RWPE2 (cell line): Measurements from ENCODE around the gene RELT.

ENCODE experiments used
- ATAC-seq: fragments of 200-7000 bp; cut with Tn5 transposase; 3 replicates; pipeline ENCODE4 v1.9.1; 2021; ENCODE audit warnings: low read depth
- DNase-seq: peaks from one replicate; pipeline ENCODE4 v3.0.0-alpha.2; 2020; ENCODE audit warnings: low spot score
- H3K27ac ChIP-seq: fragments of 450-650 bp; 2 replicates; pipeline ENCODE4 v1.5.1; 2017; ENCODE audit warnings: mild to moderate bottlenecking; ENCODE audit not compliant: poor library complexity, severe bottlenecking
- H3K27me3 ChIP-seq: fragments of 250-450 bp; sonication (Bioruptor Pico); 2 replicates; pipeline ENCODE4 v1.5.1; 2021; ENCODE audit warnings: mild to moderate bottlenecking, moderate library complexity; ENCODE audit not compliant: insufficient read depth, poor library complexity, severe bottlenecking
- H3K36me3 ChIP-seq: fragments of 250-450 bp; sonication (Bioruptor Pico); 2 replicates; pipeline ENCODE4 v1.5.1; 2020; ENCODE audit warnings: low read depth, mild to moderate bottlenecking, moderate library complexity
- H3K4me1 ChIP-seq: fragments of 250-450 bp; sonication (Bioruptor Pico); 2 replicates; pipeline ENCODE4 v1.5.1; 2021; ENCODE audit warnings: mild to moderate bottlenecking, moderate library complexity; ENCODE audit not compliant: insufficient read depth, poor library complexity, severe bottlenecking
- H3K4me3 ChIP-seq: fragments of 250-450 bp; sonication (Bioruptor Pico); 2 replicates; pipeline ENCODE4 v1.5.1; 2021; ENCODE audit warnings: mild to moderate bottlenecking, moderate library complexity; ENCODE audit not compliant: severe bottlenecking
- H3K9me3 ChIP-seq: fragments of 250-450 bp; sonication (Bioruptor Pico); 2 replicates; pipeline ENCODE4 v1.5.1; 2021; ENCODE audit warnings: mild to moderate bottlenecking, moderate library complexity; ENCODE audit not compliant: severe bottlenecking
- TF ChIP-seq, protein P1 (sequence below): fragments of 450-650 bp; IDR thresholded peaks from one replicate; pipeline ENCODE4 v1.5.1; 2017; ENCODE audit warnings: mild to moderate bottlenecking, moderate library complexity; ENCODE audit not compliant: poor library complexity, severe bottlenecking

Gene RELT

DNA sequence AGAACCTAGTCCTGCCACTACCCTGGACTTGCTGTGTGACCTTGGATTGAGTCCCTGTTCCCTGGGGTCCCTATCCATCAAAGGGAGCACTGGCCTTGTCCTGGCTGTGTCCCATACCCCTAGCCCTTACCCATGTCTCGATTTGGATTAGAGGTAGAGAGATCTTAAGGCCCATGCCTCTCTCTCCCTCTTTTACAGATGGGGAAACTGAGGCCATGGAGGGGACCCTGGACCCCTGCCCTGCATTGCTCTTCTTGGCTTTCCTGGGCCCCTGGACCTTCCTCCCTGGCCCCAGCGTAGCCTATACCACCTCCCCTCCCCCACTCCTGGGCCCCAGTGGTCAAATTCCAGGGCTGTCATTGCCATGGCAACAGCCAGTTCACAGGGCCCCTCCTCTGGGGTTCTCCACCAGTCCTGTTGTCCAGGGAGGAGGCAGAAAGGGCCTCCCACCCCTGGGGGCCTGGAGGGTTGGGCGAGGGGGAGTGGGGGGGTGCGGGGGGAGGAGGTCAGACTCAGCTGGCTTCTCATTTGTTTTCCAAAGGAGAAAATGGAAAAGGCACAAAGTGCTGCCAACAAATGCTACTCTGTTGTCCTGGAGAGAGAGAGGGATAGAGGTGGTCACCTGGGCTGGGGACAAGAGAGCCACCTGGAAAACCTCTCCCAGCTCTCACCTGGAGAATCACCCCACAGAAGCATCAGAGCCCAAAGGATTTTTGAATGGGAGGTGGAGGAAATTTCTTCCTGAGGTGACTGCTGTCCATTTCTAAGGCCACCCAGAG lies 44.9 kb upstream of the RELT start:
- DNase-seq (no peak), ATAC-seq (no peak)
- TF ChIP-seq, protein P1, sequence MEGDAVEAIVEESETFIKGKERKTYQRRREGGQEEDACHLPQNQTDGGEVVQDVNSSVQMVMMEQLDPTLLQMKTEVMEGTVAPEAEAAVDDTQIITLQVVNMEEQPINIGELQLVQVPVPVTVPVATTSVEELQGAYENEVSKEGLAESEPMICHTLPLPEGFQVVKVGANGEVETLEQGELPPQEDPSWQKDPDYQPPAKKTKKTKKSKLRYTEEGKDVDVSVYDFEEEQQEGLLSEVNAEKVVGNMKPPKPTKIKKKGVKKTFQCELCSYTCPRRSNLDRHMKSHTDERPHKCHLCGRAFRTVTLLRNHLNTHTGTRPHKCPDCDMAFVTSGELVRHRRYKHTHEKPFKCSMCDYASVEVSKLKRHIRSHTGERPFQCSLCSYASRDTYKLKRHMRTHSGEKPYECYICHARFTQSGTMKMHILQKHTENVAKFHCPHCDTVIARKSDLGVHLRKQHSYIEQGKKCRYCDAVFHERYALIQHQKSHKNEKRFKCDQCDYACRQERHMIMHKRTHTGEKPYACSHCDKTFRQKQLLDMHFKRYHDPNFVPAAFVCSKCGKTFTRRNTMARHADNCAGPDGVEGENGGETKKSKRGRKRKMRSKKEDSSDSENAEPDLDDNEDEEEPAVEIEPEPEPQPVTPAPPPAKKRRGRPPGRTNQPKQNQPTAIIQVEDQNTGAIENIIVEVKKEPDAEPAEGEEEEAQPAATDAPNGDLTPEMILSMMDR: no peak
- H3K36me3 ChIP-seq: peaks cover 8% of the 10 kb centered on the region; the same call in 1 of the 2 replicates
- no peaks in the 10 kb centered on the region for H3K9me3 ChIP-seq
- H3K4me3 ChIP-seq: no peak overlapping the region
- H3K27ac ChIP-seq: no peak overlapping the region
- no peaks in the 10 kb centered on the region for H3K27me3 ChIP-seq
- H3K4me1 ChIP-seq: peaks cover 17% of the 10 kb centered on the region

DNA sequence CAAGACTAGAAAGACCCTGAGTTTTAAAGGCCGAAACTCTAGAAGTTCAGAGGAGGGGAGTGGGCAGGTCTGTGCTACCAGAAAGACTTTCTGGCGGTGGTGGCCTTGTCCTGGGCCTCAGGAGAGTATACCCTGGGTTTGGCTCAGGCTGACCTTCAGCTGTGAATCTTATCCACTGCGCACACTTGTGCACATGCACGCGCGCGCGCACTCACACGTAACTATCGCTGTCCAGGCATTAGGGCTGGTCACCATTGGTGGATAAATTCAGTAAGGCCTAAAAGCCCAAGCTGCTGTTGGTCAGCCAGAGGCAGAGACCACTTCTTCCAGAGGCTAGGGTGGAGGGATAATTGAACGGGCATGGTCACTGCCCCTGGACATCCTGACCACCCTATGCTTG lies 43.0 kb upstream of the RELT start:
- H3K27me3 ChIP-seq: no peaks in the 10 kb centered on the region
- no peak overlapping the region for H3K4me3 ChIP-seq
- ATAC-seq: no peak
- peaks cover 8% of the 10 kb centered on the region; the same call in 1 of the 2 replicates for H3K36me3 ChIP-seq
- TF ChIP-seq, protein P1: no peak
- H3K4me1 ChIP-seq: peaks cover 14% of the 10 kb centered on the region
- no peaks in the 10 kb centered on the region for H3K9me3 ChIP-seq
- no peak overlapping the region for H3K27ac ChIP-seq
- DNase-seq: no peak

DNA sequence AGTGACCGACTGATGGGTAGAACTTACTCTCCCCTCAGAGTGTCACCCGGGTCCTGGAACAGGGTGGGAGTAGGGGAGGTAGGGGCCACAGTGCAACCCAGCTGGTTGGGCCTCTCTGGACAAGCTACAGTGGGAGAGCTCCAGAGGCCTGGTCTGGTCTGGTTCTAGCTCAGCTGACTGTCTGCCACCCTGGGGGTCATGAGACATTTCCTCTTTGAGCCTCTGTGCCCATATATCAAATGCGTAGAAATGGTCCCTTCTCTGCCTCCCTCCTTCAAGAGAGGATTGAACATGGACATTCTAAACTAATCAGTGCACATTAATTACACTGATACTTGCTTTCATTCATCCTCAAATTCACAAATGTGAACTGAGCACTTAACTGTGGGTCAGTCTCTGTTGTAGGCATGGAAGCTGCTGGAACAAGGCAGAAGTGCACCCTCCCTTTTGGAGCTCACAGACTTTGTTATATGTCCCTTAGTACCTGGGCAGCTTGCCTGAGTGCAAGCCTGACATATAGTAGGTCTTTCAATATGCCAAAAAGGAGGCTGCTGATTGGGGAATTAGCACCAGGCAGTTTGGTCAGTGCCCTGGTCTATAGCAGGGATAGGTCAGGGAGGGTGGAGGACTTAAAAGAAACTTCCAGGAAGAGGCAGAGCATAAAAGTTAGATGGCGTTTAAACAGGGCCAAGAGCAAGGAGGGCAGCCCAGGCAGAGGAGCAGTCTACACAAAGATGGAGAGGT lies 42.4 kb upstream of the RELT start:
- TF ChIP-seq, protein P1: no peak
- ATAC-seq (peak; percentile 3; the same call in 1 of the 3 replicates), DNase-seq (no peak)
- Histone ChIP-seq H3K27me3 (no peaks in the 10 kb centered on the region), H3K36me3 (peaks cover 8% of the 10 kb centered on the region; the same call in 1 of the 2 replicates), H3K4me1 (peaks cover 14% of the 10 kb centered on the region), H3K9me3 (no peaks in the 10 kb centered on the region), H3K4me3 (no peak overlapping the region), H3K27ac (peak overlapping the region; percentile 43)

DNA sequence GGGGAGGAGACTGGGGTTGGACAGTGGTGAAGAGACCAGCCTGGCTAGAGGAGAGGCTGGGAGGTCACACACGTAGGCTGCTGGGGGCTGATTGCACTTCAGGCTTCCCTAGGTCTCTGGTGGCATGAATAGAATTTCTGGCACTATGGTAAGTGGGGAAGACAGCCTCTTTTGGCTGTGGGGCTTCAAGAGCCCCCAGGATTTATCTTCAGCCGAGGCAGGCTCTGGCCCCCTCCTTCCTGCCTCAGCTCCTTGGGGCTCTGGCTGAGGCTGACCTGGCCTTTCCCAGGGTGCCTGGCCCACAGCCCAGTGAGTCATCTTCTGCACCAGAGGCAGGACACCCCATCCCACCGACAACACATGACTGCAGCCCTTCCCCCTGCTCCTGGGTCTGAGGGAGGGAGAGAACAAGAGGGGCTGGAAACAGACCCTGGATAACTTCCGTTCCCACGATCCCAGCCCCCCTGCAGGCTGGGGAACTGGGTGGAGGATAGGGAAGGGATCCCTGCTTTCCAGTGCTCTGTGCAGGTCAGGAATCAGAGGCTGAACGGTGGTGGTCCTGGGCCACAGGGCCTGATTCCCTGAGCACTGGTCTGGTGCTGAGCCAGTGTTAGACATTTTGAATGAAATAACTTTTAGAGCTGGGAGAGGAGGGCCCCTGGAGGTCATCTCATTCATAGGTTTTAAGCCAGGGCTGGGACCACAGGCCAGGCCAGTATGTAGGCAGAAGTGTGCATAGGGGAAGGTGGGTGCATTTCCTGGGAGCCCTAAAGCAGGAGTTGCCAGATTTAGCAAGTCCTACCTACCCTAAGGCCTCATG lies 41.6 kb upstream of the RELT start:
- H3K27me3 ChIP-seq: no peaks in the 10 kb centered on the region
- H3K27ac ChIP-seq: peak overlapping the region; percentile 43
- H3K36me3 ChIP-seq: peaks cover 8% of the 10 kb centered on the region; the same call in 1 of the 2 replicates
- TF ChIP-seq, protein P1: no peak
- peaks cover 14% of the 10 kb centered on the region for H3K4me1 ChIP-seq
- no peak overlapping the region for H3K4me3 ChIP-seq
- peak; percentile 82 for ATAC-seq
- H3K9me3 ChIP-seq: no peaks in the 10 kb centered on the region
- peak; percentile 82 for DNase-seq
